ENCODE measurements around the gene CLPTM1L.
"Not testable (repeated sequence)": the region's sequence is repeated elsewhere in the genome, so short reads cannot be mapped to it uniquely, and the experiment has no call there.

Gene CLPTM1L

GRCh38 chr5:1285883-1286291 is 59.0 kb downstream of the CLPTM1L start:
- no peak for DNase-seq

GRCh38 chr5:1285141-1285540 is 59.8 kb downstream of the CLPTM1L start:
- no peak for DNase-seq

DNA sequence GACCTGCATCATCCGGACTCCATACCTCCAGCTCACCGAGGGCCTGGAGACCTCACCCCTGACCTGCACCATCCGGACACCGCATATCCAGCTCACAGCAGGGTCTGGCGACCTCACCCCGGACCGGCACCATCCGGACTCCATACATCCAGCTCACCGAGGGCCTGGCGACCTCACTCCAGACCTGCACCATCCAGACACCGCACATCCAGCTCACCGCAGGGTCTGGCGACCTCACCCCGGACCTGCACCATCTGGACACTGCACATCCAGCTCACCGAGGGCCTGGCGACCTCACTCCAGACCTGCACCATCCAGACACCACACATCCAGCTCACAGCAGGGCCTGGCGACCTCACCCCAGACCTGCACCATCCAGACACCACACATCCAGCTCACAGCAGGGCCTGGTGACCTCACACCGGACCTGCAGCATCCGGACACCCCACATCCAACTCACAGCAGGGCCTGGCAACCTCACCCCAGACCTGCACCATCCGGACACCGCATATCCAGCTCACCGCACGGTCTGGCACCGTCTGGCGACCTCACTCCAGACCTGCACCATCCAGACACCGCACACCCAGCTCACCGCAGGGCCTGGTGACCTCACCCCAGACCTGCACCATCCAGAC is 60.4 kb downstream of the CLPTM1L start:
- DNase-seq, result not testable (repeated sequence)

DNA sequence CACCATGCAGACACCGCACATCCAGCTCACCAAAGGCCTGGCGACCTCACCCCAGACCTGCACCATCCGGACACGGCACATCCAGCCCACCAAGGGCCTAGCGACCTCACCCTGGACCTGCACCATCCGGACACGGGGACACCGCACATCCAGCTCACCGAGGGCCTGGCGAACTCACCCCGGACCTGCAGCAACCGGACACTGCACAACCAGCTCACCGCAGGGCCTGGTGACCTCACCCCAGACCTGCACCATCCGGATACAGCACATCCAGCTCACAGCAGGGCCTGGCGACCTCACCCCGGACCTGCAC is 61.2 kb downstream of the CLPTM1L start:
- DNase-seq, result not testable (repeated sequence)

DNA sequence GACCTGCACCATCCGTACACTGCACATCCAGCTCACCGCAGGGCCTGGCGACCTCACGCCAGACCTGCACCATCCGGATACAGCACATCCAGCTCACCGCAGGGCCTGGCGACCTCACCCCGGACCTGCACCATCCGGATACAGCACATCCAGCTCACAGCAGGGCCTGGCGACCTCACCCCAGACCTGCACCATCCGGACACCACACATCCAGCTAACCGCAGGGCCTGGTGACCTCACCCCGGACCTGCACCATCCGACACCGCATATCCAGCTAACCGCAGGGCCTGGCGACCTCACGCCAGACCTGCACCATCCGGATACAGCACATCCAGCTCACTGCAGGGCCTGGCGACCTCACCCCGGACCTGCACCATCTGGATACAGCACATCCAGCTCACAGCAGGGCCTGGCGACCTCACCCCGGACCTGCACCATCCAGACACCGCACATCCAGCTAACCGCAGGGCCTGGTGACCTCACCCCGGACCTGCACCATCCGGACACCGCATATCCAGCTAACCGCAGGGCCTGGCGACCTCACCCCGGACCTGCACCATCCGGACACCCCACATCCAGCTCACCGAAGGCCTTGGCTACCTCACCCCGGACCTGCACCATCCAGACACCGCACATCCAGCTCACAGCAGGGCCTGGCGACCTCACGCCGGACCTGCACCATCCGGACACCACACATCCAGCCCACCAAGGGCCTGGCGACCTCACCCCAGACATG is 61.7 kb downstream of the CLPTM1L start:
- not testable (repeated sequence) for DNase-seq

- no peak for DNase-seq
Observed at GRCh38 chr5:1282131-1282992, 62.5 kb downstream of the CLPTM1L start.

GRCh38 chr5:1281038-1281882 is 63.6 kb downstream of the CLPTM1L start:
- no peak for DNase-seq

GRCh38 chr5:1280177-1281037 is 64.5 kb downstream of the CLPTM1L start:
- no peak for DNase-seq

DNA sequence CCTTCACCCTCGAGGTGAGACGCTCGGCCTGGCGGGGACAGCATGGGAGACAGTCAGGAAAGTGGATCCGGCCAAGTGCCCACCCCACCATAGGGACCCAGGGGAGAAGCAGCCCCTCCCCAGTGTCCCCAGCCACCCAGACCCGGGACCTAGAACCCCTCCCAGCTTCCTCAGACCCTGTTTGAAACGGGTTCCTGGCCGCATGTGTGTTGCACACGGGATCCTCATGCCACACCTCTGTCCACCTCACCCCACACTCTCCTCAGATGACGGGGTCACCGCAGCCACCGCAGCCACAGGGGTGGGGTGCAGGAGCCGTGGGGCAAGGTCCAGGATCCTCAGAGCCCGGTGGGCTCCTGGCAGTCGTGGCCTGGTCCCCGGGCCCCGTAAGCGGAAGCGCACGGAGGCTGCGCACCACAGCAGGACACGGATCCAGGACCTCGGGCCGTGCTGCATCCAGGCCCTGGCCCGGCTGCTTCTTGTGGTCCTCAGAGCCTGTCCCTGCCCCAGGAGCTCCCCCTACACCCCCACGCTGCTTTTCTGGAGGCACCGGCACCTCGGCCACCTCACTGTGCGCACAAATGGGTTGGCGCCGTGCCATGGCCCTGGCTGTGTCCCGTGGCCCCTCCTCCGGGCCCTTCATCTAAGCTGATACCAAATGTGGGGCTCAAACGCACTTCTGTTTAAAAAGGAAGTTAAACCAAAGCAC is 65.3 kb downstream of the CLPTM1L start:
- no peak for DNase-seq

DNA sequence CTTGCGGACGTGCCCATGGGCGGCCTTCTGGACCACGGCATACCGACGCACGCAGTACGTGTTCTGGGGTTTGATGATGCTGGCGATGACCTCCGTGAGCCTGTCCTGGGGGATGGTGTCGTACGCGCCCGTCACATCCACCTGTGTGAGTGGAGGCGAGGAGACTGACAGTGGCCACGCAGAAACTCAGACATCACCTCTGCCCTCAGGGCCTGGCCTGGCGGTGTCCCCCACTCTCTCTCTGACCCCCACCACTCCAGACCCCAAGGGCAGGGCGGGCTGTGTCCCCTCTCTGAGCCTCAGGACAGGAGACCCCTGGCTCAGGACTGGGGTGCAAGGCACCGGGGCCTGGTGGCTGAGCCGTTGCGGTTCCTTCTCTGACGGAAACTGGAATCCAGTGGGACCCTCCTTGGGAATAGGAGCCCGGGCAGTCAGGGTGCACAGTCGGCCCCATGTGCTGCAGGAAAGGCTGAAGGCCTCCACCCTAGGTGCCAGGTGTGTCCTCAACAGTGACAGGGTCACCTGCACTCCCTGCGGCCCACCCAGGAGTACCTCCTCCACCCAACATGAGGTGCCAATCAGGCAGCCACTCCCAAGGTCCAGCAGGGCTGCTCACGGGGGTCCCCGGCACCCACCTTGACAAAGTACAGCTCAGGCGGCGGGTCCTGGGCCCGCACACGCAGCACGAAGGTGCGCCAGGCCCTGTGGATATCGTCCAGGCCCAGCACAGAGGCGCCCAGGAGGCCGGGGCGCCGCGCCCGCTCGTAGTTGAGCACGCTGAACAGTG is 66.0 kb downstream of the CLPTM1L start:
- DNase-seq, result no peak

DNA sequence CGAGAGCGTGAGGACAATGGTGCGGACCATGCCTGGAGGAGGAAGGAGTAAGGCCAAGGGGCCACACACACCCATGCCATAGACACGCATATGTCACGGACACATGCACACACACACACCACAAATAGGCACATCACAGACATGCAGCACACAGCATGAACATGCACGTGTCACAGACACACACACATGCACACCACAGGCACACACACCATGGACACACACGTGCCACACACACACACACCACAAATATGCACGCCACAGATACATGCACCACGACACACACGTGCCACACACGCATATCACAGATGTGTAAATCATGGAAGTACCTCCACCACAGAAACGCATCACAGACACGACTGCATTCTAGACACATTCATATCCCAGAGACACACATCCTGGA is 66.7 kb downstream of the CLPTM1L start:
- no peak for DNase-seq

DNA sequence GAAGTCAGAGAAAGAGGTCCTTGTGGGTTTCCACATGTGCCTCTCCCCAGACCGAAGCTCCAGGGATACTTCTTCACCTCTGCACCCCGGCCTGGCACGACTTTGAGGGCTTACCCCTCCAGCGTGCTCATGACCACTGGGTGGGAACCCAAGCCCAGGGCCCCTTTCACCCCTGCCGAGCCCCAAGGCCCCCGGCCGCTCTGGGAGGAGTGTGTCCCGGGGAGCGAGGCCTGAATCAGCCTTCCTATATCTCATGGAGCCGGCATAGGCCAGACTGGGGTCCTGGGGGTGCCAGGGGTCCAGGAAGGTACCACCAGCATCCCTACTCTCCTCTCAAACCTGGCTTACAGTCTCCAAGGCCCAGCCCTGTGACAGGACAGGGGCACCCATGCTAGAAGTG is 67.1 kb downstream of the CLPTM1L start:
- DNase-seq, result no peak

GRCh38 chr5:1277331-1277730 is 67.6 kb downstream of the CLPTM1L start:
- no peak for DNase-seq

- DNase-seq, result no peak
Observed at GRCh38 chr5:1276930-1277329, 68.0 kb downstream of the CLPTM1L start.

- DNase-seq, result not testable (repeated sequence)
Observed at GRCh38 chr5:1275397-1276391, 69.2 kb downstream of the CLPTM1L start.

- no peak for DNase-seq
Observed at GRCh38 chr5:1274471-1274870, 70.4 kb downstream of the CLPTM1L start.

DNA sequence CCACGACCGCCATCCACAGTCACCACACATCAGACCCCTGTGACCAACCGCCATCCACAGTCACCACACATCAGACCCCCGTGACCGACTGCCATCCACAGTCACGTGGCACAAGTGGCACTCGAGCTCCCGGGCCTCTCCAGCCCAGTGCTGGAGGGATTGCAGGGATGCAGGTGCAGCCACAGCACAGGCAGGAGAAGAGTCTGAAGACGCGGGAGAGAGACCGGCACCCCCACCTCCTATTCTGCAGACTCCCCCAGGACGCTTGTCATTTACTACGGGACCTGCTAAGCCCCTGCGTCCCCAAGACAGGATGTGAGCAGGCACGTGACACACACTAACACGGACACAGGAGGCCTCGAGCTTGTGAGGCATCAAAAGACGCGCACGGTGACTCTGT is 71.2 kb downstream of the CLPTM1L start:
- DNase-seq, result no peak

DNA sequence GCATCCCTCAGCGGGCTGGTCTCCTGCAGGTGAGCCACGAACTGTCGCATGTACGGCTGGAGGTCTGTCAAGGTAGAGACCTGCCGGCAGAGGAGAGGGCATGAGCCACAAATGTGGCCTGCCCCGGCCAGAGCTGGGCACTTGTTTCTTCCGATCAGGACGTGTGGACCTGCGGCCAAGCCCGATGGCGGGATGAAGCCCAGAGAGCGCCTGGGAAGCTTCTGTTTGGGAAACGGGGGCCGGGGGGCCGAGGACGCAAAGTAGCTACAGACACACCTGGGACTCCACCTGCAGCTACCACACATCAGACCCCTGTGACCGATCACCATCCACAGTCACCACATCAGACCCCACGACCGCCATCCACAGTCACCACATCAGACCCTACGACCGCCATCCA is 72.7 kb downstream of the CLPTM1L start:
- no peak for DNase-seq

Data from SIG-M5 (cell line).